Stimulated activated CD4-positive, alpha-beta T cell treated with anti-CD3 and anti-CD28 coated beads, Interleukin-4, amount 100 ng/mL, for 48 hours (primary cell): ENCODE measurements around the gene MAPKAP1.

Experiments
- DNase-seq, 2 donors: peaks; one replicate each; pipeline ENCODE4 v3.0.0-alpha.2; 2020; ENCODE audit warnings: low read depth in 2 of 2

MAPKAP1 gene

GRCh38 chr9:125484350-125485282, 222.4 kb downstream of the MAPKAP1 start:
- no peak for DNase-seq

- no peak for DNase-seq
Observed at GRCh38 chr9:125483697-125484096, 223.3 kb downstream of the MAPKAP1 start.

- no peak for DNase-seq
Observed at GRCh38 chr9:125479846-125480615, 227.0 kb downstream of the MAPKAP1 start.

GRCh38 chr9:125477089-125477544, 229.9 kb downstream of the MAPKAP1 start:
- no peak for DNase-seq

- no peak for DNase-seq
Observed at GRCh38 chr9:125476645-125477044, 230.4 kb downstream of the MAPKAP1 start.

- DNase-seq = no peak
Observed at GRCh38 chr9:125475385-125475784, 231.6 kb downstream of the MAPKAP1 start.

- DNase-seq = no peak
Observed at GRCh38 chr9:125472926-125473701, 233.9 kb downstream of the MAPKAP1 start.

GRCh38 chr9:125472562-125472925, 234.5 kb downstream of the MAPKAP1 start:
- no peak for DNase-seq

- DNase-seq = no peak
Observed at GRCh38 chr9:125470767-125471580, 236.0 kb downstream of the MAPKAP1 start.

GRCh38 chr9:125470189-125470588, 236.8 kb downstream of the MAPKAP1 start:
- no peak for DNase-seq

GRCh38 chr9:125468646-125469045, 238.4 kb downstream of the MAPKAP1 start:
- no peak for DNase-seq

- DNase-seq = no peak
Observed at GRCh38 chr9:125467116-125467740, 239.8 kb downstream of the MAPKAP1 start.

GRCh38 chr9:125466411-125466810, 240.6 kb downstream of the MAPKAP1 start:
- no peak for DNase-seq

GRCh38 chr9:125464591-125465385, 242.2 kb downstream of the MAPKAP1 start:
- no peak for DNase-seq

GRCh38 chr9:125463926-125464325, 243.1 kb downstream of the MAPKAP1 start:
- DNase-seq = no peak

- DNase-seq = no peak
Observed at GRCh38 chr9:125462861-125463291, 244.1 kb downstream of the MAPKAP1 start.

- DNase-seq = no peak
Observed at GRCh38 chr9:125461636-125462190, 245.3 kb downstream of the MAPKAP1 start.

GRCh38 chr9:125460883-125461635, 245.9 kb downstream of the MAPKAP1 start:
- no peak for DNase-seq

- DNase-seq = no peak
Observed at GRCh38 chr9:125460346-125460745, 246.7 kb downstream of the MAPKAP1 start.
